ENCODE results near the gene SBK2.
A peak's percentile ranks its signal among the peaks of the same experiment; 100 is the strongest.
"Not testable (repeated sequence)": the region's sequence is repeated elsewhere in the genome, so short reads cannot be mapped to it uniquely, and the experiment has no call there.

SBK2 gene

GRCh38 chr19:55536951-55537740 is at the start of gene SBK2:
Gene SBK2, minus strand, starts transcription at chr19:55537133. Its CDS starts 839 bp downstream, at chr19:55536294.
- DNase-seq (ENCODE audit: low spot score): peak; percentile 56

GRCh38 chr19:55585658-55586339 is 48.9 kb upstream of the SBK2 start:
- DNase-seq (ENCODE audit: low spot score): peak; percentile 82

- DNase-seq (ENCODE audit: low spot score): no peak
Measured at GRCh38 chr19:55584871-55585270, 47.9 kb upstream of the SBK2 start.

GRCh38 chr19:55583897-55584296 is 47.0 kb upstream of the SBK2 start:
- not testable (repeated sequence) for DNase-seq (ENCODE audit: low spot score)

GRCh38 chr19:55582284-55582683 is 45.4 kb upstream of the SBK2 start:
- not testable (repeated sequence) for DNase-seq (ENCODE audit: low spot score)

- no peak for DNase-seq (ENCODE audit: low spot score)
Measured at GRCh38 chr19:55581823-55582223, 44.9 kb upstream of the SBK2 start.

GRCh38 chr19:55581145-55581822 is 44.4 kb upstream of the SBK2 start:
- no peak for DNase-seq (ENCODE audit: low spot score)

- DNase-seq (ENCODE audit: low spot score): peak; percentile 89
Measured at GRCh38 chr19:55580628-55581144, 43.8 kb upstream of the SBK2 start, which contains the start of gene ZNF579. Gene ZNF579, minus strand, starts transcription at chr19:55580848. Its CDS starts 1,209 bp downstream, at chr19:55579639.

GRCh38 chr19:55579766-55580621 is 43.1 kb upstream of the SBK2 start:
- DNase-seq (ENCODE audit: low spot score): peak; percentile 42

GRCh38 chr19:55578761-55579747 is 42.1 kb upstream of the SBK2 start:
- DNase-seq (ENCODE audit: low spot score): no peak

GRCh38 chr19:55578031-55578760 is 41.3 kb upstream of the SBK2 start:
- no peak for DNase-seq (ENCODE audit: low spot score)

GRCh38 chr19:55576746-55577145 is 39.8 kb upstream of the SBK2 start:
- DNase-seq (ENCODE audit: low spot score): no peak

GRCh38 chr19:55573929-55574328 is 37.0 kb upstream of the SBK2 start:
- not testable (repeated sequence) for DNase-seq (ENCODE audit: low spot score)

- not testable (repeated sequence) for DNase-seq (ENCODE audit: low spot score)
Measured at GRCh38 chr19:55569477-55569876, 32.5 kb upstream of the SBK2 start.

GRCh38 chr19:55567708-55568328 is 30.9 kb upstream of the SBK2 start:
- no peak for DNase-seq (ENCODE audit: low spot score)

GRCh38 chr19:55566823-55567222 is 29.9 kb upstream of the SBK2 start:
- no peak for DNase-seq (ENCODE audit: low spot score)

GRCh38 chr19:55563261-55563690 is 26.3 kb upstream of the SBK2 start:
- DNase-seq (ENCODE audit: low spot score): no peak

GRCh38 chr19:55559684-55560083 is 22.8 kb upstream of the SBK2 start:
- DNase-seq (ENCODE audit: low spot score): no peak

GRCh38 chr19:55554741-55555152 is 17.8 kb upstream of the SBK2 start:
- DNase-seq (ENCODE audit: low spot score): no peak
